Posterior cingulate gyrus (tissue), 11 donors: ENCODE results near the gene SZRD1.

Experiments
- DNase-seq, 10 donors: peaks; one replicate each; pipeline versions ENCODE4 v3.0.0 to v3.0.0-alpha.2; 2020 to 2021; ENCODE audit warnings: mixed read lengths in 3 of 10
- intact Hi-C: fragments of 100-400 bp; cut with DNase I; formaldehyde crosslinking; loops from one replicate; pipeline ENCODE4 v1.15.1; 2023

The SZRD1 gene

GRCh38 chr1:16434007-16434406 is 67.0 kb downstream of the SZRD1 start:
- intact Hi-C loops: no loop called here
- DNase-seq: no peak

- intact Hi-C loops: no loop called here
- DNase-seq: no peak
Measured at GRCh38 chr1:16434501-16434900, 67.5 kb downstream of the SZRD1 start.

GRCh38 chr1:16436946-16437474 is 70.0 kb downstream of the SZRD1 start, which contains the start of gene SPATA21:
SPATA21 (minus strand) TSS chr1:16437424; CDS start chr1:16431371, 6,053 bp downstream.
- DNase-seq: no peak
- intact Hi-C loops: loop anchor here (5.0 kb wide), 1 partner anchor 360 kb away; no protein-coding TSS in a partner anchor

GRCh38 chr1:16438516-16438915 is 71.5 kb downstream of the SZRD1 start:
- no peak for DNase-seq
- intact Hi-C loops: loop anchor here (5.0 kb wide), 1 partner anchor 361 kb away; no protein-coding TSS in a partner anchor

GRCh38 chr1:16438924-16439323 is 71.9 kb downstream of the SZRD1 start:
- intact Hi-C loops: loop anchor here (5.0 kb wide), 1 partner anchor 362 kb away; no protein-coding TSS in a partner anchor
- no peak for DNase-seq

GRCh38 chr1:16440131-16440469 is 73.1 kb downstream of the SZRD1 start:
- intact Hi-C loops: no loop called here
- no peak for DNase-seq

GRCh38 chr1:16440470-16441281 is 73.6 kb downstream of the SZRD1 start, which contains the start of gene NECAP2:
NECAP2 (plus strand) TSS chr1:16440724; CDS start chr1:16440762, 38 bp downstream.
- DNase-seq: peak; percentile 88 to 99 (median 94)
- intact Hi-C loops: no loop called here

- no peak for DNase-seq
Measured at GRCh38 chr1:16441282-16441665, 74.2 kb downstream of the SZRD1 start.

GRCh38 chr1:16442265-16442664 is 75.2 kb downstream of the SZRD1 start:
- DNase-seq: no peak
- intact Hi-C loops: no loop called here

More at GRCh38 chr1:16441282-16441665, 74.2 kb downstream of the SZRD1 start:
- intact Hi-C loops: no loop called here

GRCh38 chr1:16442941-16443340 is 75.9 kb downstream of the SZRD1 start:
- DNase-seq: no peak
- intact Hi-C loops: no loop called here

- intact Hi-C loops: no loop called here
- DNase-seq: peak in 1 of 10 donors; percentile 64
Measured at GRCh38 chr1:16443975-16444770, 77.1 kb downstream of the SZRD1 start.

GRCh38 chr1:16445052-16445451 is 78.0 kb downstream of the SZRD1 start:
- DNase-seq: peak in 2 of 10 donors; percentile 18 to 32
- intact Hi-C loops: no loop called here

- peak in 1 of 10 donors; percentile 14 for DNase-seq
- intact Hi-C loops: no loop called here
Measured at GRCh38 chr1:16446116-16446515, 79.1 kb downstream of the SZRD1 start.

- peak in 2 of 10 donors; percentile 33 to 42 for DNase-seq
- intact Hi-C loops: no loop called here
Measured at GRCh38 chr1:16447641-16448040, 80.6 kb downstream of the SZRD1 start.
